Measurements from ENCODE around the gene ASIC3.
"Not testable (repeated sequence)": the region's sequence is repeated elsewhere in the genome, so short reads cannot be mapped to it uniquely, and the experiment has no call there.

Gene ASIC3

DNA sequence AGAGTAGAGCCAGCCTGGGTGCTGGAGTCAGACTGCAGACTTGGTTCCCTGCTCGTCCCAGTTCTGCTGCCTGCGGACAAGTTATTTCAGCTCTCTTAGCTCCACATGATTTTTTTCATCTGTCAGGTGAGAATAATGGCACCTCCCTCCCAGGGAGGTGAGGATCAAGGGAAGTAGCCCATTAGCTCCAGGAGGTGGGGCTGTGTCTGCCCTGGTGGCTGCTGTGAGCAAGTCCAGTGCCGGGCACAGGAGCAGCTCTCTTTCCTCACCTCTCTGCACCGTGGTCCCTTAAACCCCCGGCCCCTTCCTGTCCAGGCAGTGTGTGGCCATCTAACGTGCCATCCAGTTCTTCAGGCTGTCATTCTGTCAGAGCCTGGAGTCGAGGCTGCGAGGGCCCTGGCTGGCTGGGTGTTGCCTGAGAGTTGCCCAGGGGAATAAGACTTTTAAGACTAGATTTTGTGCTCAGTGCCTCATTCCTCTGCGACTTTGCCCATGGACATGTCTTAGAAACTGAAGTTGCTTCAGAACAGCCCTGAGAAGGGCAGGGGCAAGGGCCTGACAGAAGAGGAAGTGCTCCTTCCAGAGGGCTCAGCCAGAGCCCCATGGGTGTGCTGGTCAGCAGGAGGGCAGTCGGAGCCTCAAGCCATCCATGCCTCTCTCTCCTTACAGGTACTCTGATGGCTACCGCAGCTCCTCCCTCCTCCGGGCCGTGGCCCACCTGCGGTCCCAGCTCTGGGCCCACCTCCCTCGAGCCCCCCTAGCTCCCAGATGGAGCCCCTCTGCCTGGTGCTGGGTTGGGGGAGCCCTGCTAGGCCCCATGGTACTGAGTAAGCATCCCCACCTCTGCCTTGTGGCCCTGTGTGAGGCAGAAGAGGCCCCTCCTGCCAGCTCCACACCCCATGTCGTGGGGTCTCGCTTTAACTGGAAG lies 15.1 kb upstream of the ASIC3 start:
- DNase-seq (ENCODE audit: low spot score), result no peak

DNA sequence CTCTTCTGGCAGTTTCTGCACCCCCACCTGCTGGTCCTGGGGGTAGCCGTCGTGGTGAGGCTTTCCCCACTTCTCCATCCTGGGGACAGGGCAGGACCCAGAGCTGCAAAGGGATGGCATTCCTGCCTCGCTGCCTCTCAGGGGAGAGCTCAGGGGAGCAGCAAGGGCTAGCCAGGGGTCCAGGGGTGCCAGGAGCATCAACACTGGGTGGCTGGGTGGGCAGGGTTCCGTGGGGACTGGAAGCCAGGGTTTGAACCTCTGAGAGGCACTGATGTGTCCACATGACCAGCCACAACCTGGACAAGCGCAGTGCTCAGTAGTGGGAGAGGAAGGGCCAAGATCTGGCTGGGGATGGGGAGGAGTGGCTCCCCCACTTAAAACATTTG lies 14.5 kb upstream of the ASIC3 start:
- DNase-seq (ENCODE audit: low spot score), result no peak

DNA sequence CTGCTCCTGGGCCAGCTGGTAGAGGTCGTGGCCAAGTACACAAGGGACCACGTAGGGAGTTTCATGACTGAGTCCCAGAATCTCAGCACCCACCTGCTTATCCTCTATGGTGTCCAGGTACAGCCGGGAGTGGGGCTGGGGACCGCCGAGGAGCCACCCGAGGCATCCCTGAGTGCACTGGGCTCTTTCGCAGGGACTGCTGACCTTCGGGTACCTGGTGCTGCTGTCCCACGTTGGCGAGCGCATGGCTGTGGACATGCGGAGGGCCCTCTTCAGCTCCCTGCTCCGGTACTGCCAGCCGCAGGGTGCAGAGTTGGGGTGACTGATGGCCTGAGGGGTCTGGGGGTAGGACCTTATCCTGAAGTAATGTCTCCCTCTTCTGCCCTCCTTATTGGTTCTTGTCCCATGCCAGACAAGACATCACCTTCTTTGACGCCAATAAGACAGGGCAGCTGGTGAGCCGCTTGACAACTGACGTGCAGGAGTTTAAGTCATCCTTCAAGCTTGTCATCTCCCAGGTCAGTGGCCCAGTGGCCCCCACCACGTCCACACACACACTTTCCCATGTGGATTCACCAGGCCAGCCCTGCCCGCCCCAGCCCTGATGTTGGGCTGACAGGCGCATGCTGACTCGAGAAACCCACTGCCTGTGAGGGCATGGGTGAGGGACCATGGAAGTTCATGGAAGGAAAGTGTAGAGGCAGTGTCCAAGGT lies 13.9 kb upstream of the ASIC3 start:
- no peak for DNase-seq (ENCODE audit: low spot score)

DNA sequence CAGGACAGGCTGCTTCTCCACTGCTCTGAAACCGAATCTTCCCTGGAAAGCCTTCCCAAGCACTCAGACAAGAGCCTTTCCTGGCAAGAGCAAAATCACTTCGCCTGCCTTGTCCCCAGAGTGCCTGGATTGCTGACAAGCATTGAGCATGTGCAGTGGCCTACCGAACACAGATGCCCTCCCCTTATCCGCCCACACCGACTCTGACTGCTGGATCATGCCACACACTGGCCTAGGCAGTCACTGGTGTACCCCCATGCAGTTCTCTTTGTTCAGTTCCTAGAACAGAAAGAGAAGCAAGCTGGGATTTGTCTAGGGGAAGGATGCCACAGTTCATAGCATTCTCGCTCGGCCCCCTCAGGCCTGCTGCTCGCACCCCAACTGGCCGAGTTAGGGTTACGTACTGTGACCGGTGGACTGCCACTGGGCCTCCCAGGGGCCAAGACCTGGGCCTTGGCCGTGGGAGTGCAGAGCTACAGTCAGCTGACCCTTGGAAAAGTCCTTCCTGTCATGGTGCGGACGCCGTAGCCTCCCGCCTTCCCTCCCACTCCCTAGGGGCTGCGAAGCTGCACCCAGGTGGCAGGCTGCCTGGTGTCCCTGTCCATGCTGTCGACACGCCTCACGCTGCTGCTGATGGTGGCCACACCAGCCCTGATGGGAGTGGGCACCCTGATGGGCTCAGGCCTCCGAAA lies 13.2 kb upstream of the ASIC3 start:
- DNase-seq (ENCODE audit: low spot score), result no peak

DNA sequence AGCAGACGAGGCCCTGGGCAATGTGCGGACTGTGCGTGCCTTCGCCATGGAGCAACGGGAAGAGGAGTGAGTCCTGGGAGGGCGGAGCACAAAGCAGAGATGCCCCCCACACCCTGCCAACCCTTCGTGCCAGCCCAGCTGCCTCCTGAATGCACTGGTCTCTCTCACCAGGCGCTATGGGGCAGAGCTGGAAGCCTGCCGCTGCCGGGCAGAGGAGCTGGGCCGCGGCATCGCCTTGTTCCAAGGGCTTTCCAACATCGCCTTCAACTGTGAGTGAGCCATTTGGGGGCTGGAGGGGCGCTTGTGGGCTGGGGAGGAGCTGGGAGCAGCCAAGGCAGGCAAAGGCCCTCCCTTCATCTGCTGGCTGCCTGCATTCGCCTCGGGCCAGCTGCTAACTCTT lies 12.4 kb upstream of the ASIC3 start:
- no peak for DNase-seq (ENCODE audit: low spot score)

DNA sequence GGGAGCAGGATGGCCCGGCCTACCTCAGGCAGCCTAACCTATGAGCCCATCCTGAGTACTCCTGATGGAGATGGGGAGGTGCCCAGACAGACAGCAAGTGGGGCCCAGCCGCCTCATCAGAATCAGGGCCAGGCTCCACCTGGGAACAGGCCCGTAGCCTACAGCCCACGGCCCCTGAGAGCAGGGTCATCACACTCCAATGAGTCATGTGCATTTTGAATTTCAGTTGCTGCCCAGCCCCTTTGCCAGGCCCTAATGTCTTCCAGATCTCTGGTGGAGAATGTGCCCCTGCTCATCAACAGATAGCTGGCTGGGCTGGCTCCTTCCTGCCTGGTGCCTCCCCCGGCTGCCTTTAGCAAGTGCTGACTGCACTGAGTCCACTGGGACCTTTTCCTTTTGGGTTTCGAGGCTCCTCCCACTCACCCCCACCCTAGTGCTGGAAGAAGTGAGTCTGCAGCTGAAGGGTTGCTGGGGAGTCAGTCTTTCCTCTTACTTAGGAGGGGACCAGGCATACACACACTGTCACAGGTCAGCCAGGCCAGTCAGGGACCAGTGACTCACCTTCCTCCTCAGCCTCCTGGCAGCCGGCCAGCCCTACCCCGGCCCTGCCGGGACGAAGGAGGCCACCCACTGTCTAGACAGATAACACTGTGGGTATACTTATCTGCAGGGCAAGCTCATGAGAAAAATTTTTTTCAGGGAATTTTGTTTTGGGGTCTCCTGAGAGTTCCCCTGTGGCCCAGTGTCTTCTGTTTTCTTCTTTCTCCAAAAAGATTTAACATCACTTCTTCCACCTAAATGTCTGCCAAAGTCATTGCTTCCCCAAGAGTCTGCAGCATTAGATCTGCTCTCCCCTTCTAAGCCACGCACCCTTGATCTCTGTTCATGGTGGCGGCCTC lies 9.1 kb upstream of the ASIC3 start:
- peak; percentile 78 for DNase-seq (ENCODE audit: low spot score)

DNA sequence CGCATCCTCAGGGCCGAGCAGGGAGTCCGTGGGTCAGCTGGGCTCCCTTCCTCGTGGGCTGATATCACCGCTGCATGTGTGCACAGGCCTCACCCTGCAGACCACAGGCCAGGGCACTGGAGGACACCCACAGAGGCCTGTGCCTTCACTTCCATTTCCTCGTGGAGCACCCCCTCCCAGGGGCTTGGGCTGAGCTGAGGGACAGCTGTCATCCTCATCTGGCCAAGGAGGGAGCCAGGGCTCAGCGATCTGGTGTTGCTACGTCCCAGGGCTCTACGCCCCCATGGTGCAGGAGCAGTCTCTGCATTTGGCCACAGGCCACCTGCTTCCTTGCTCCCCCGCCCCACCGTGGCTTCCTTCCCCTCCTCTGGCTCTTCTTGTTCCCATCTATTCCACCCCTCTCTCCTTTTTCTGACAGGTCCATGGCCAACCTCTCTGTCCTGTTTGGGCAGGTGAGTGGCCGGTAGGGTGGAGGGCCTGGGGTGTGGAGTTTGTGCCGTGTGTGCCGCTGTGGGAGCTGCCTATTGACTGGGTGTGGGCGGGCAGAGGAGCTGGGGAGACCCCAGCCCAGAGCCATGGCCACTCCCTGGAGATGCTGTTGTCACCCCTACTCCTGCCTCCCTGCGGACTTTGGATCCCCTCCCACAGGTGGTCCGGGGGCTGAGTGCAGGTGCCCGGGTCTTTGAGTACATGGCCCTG lies 8.3 kb upstream of the ASIC3 start:
- no peak for DNase-seq (ENCODE audit: low spot score)

DNA sequence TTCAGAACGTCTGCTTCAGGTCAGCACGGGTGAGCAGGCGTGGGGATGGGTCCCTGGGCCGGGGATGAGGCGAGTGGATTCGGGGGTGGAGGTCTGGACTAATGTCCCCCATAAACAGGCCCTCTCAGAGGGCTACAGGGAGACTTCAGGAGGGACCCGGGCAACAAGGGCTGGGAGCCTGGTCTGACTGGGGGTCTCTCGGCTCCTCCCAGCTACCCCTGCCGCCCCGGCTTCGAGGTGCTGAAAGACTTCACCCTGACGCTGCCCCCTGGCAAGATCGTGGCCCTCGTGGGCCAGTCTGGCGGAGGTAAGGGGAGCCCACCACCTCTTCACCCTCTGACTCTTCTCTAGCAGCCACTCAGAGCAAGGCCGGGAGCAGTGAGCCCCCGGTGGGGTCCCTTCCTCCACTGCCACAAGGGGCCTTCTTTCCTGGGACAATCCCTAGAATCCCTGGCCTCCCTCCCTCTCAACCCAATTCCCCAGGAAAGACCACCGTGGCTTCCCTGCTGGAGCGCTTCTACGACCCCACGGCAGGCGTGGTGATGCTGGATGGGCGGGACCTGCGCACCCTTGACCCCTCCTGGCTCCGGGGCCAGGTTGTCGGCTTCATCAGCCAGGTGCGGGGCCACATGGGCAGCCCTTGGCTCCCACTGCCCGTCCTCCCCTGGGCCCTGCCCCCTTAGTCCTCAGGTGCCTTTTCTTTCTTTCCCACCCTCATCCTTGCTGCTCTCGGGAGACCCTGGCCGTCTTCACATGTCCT lies 7.5 kb upstream of the ASIC3 start:
- DNase-seq (ENCODE audit: low spot score), result no peak

DNA sequence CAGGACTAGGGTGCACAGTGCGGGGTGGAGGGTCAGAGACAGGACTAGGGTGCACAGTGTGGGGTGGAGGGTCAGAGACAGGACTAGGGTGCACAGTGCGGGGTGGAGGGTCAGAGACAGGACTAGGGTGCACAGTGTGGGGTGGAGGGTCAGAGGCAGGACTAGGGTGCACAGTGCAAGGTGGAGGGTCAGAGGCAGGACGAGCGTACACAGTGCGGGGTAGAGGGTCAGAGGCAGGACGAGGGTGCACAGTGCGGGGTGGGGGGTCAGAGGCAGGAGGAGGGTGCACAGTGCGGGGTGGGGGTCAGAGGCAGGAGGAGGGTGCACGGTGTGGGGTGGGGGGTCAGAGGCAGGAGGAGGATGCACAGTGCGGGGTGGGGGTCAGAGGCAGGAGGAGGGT lies 4.9 kb upstream of the ASIC3 start:
- not testable (repeated sequence) for DNase-seq (ENCODE audit: low spot score)

DNA sequence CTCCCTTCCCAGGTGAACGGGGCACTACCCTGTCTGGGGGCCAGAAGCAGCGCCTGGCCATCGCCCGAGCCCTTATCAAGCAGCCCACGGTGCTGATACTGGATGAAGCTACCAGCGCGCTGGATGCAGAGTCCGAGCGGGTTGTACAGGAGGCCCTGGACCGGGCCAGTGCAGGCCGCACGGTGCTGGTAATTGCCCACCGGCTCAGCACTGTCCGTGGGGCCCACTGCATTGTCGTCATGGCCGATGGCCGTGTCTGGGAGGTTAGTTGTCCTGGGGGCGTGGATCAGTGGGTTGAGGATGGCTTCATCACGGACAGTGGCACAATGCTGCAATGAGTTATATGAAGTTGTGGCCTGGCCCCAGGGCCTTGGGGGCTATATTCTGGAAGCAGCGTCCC lies 4.4 kb upstream of the ASIC3 start:
- no peak for DNase-seq (ENCODE audit: low spot score)

DNA sequence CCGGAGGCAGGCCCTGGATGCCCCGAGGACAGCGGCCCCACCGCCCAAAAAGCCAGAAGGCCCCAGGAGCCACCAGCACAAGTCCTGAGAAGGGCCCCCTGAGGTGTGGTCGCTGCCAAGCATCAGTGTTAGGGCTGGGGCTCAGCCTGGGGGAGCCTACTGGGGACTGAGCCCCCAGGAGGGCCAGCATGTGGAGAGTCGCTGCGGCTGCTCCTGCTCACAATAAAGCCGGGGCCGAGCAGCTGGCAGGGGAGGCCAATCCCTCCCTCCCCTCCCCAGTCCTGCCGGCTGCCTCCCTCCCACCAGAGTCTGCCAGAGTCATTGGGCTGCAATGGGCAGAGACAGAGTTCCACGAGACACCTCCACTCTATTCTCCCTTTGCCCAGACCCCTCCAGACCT lies 3.1 kb upstream of the ASIC3 start:
- no peak for DNase-seq (ENCODE audit: low spot score)

DNA sequence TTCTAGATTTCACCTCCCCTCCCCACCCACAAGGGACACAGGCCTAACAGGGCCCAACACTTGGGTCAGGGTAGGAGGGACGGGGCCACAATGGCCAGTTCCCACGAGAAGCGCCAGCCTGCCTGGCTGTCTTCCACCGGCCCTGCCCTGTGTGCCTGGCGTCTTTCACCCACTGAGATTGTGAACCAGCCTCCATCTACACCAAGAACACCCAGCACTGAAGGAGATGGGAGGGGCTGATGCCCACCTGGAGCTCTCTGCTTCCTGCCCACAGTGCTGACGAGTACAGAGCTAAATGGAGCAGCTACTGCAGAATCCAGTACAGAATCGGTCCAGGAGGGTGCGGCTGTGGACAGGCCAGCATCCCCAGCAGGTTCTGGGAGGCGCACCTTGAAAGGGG lies 2.4 kb upstream of the ASIC3 start:
- DNase-seq (ENCODE audit: low spot score), result no peak

DNA sequence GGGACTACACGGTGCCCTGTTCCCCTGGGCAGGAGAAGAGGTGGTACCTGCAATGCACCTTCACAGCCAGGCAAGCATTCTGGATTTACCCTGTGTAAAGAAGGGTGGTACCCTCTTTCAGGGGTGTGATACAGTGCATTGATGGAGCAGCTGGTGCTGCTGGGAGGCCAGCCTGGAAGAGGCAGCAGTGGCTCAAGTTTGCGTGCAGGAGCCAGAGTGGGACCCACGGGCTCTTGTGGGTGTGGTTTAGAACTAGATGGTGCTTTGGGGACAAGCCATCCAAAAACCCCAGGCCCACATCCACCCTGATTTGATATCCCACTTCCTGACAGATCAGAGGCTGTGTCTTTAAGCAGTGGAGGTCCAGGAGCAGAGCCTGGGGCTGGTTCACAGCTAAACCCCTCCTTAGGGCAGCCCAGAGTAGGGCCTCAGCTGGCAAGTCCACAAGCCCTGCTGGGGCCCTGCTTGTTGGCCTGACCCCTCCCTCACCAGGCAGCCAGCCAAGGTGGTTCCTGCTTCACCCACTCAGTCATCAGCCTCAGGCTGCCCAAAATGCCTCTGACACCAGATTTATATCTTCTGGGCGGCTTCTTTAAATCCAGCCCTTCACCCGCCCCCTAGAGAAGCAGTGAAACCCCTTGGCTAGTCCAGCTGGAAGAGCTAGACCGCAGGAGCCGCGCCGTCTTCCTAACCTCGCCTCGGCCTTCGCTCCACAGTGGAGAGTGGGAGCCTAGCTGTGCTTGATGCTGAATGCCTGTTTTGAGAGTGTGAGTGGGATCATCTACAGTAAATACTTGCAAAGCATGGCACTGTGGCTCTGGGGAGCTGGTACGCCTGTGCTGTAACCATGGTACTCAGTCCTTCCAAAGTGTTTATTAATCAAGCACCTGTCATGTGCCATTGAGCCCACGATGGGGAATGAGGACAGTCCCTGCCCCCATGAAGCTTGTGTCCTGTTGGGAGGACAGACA lies 1.4 kb upstream of the ASIC3 start:
- DNase-seq (ENCODE audit: low spot score), result no peak

DNA sequence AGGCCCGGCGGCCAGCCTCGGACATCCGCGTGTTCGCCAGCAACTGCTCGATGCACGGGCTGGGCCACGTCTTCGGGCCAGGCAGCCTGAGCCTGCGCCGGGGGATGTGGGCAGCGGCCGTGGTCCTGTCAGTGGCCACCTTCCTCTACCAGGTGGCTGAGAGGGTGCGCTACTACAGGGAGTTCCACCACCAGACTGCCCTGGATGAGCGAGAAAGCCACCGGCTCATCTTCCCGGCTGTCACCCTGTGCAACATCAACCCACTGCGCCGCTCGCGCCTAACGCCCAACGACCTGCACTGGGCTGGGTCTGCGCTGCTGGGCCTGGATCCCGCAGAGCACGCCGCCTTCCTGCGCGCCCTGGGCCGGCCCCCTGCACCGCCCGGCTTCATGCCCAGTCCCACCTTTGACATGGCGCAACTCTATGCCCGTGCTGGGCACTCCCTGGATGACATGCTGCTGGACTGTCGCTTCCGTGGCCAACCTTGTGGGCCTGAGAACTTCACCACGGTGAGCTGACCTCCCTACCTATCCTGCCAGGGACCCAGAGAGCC lies 656 bp downstream of the ASIC3 start:
- DNase-seq (ENCODE audit: low spot score), result no peak

DNA sequence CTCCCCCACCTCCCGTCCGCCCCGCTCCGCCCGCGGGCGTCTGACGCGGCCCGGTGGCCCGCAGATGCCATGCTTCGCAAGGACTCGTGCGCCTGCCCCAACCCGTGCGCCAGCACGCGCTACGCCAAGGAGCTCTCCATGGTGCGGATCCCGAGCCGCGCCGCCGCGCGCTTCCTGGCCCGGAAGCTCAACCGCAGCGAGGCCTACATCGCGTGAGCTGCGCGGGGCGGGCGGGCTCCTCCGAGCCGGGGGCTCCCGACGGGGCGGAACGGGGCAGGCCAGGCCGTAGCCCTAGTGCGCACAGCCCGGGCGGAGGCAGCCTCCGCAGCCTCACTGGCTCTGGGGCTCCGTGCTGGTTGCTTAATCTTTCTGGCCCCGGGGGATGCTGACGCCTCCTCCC lies 2.8 kb downstream of the ASIC3 start:
- no peak for DNase-seq (ENCODE audit: low spot score)

DNA sequence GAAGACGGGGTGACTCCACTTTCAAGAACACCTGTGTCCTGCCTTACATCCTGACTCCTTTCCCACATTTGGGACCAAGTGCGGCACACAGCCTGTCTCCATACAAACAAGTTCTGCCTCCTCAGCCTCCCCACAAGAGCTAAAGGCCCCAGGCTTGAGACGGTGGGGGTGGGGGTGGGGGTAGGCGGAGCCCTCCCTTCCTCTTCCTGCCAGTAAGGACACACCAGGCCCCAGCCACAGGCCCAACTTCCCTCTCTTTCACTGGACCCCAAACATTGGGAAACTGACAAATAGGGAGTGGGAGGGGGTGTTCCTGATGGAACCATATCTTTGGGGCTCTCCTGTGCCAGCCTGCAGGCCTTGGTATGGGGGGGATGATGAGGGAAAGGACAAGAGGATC lies 4.8 kb downstream of the ASIC3 start:
- DNase-seq (ENCODE audit: low spot score), result no peak

DNA sequence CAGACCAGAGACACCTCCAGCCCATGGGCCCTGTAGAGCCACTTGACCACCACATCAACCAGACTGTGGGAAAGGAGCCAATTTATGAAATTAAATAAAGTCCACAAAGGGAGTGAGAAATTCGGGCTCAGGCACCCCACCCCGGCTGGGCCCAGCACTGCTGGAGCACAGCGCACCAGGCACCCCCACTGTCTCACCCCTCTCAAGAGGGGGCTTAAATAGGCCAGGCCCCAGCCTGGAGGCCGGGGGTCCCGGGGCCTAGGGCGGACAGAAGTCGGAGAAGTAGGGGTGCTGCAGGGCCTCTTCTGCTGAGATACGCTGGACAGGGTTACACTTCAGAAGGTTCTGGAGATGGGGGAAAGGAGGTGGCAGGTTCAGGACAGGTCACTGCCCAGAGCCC lies 5.4 kb downstream of the ASIC3 start:
- DNase-seq (ENCODE audit: low spot score), result no peak

DNA sequence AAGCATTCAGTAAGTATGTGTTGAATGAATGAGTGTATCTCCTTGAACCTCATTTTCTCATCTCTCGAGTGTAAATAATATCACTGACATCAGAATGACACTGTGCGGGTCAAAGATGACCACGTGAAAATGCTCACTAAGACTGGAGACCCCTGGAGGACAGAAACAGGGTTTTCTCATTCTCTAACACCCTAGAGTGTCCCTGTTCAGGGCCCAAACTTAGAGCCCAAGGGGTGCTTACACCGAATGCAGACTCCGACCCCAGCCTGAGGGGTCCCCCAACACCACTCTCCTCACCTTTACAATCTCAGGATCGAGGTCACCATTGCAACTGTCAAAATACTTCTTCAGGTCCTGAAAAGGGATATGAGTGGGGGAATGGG lies 7.9 kb downstream of the ASIC3 start:
- no peak for DNase-seq (ENCODE audit: low spot score)

Measured in LoVo (cell line).